ENCODE measurements around the gene EXOC3L1.

Gene EXOC3L1

DNA sequence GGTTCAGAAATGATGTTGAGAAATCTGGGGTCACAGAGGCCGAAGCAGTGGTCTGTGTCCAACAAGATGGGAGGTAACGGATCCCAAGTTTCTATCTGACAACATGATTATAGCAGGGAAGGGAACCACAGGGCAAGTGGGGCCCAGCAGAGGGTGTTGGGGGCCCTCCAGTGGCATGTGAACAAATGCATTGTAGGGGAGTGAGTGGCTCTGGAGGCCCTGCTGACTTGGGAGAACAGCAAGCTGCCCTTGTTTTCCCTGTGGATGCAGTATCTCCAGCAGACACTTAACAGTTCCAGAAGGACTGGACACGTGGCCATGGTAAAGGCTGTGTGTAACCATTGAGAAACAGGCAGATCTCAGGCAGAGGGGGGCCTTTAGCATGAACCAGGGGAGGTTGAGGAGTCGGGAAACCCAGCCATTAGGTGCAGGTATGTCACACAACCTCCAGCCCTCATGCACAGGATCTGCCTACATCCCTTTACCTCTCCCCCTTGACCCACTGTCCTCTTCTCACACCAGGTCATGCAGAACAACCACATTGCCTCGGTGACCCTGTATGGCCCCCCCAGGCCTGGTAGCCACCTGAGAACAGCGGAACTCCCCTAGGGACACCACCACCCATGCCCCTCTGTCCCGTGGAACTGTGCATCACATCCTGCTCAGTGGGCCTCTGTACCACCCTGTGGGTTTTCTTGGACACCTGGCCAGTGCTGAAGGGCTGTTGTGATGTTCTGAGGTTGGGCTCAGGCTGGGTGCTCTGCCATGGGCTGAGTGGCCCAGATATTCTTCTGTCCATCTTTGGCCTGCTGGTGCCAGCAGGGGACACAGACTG is 43.2 kb downstream of the EXOC3L1 start:
- no peak for DNase-seq

DNA sequence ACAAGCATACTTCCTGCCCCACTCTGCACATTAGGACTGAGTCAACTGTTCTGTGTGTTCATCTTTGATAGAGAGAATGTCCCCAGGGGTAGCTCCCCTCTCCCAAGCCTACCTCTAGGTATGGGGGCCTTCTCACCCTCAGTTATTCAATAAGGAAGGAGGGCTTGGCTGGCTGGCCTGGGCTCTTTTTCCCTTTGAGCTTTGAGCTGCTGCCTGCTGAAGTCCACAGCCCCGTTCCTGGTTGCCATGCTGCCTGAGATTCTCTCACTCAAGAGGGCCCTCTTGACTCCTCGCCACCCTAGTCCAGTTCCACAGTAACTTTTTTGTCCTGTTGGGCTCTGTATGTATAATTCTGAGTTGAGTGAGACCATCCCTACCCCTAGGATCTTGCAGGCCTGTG is 44.2 kb downstream of the EXOC3L1 start:
- no peak for DNase-seq

DNA sequence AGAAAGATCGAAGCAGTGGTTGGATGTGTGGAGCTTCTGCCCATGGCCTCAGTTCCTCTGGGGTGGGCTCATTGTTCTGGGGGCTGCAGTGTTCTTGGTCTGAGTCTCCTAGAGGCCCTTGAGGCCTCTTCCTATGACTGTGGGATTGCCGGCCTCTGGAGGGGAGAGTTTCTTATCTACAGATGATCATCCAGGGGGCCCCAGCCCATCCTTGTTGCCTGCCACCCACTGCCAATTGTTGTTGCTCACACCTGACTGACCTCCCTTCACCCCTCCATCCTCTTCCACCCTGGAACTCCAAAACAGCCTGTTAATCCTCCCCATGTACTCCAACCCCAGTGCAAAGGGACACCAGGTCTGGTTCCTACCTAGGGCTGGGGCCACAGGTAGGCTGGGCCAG is 45.0 kb downstream of the EXOC3L1 start:
- DNase-seq, result no peak

DNA sequence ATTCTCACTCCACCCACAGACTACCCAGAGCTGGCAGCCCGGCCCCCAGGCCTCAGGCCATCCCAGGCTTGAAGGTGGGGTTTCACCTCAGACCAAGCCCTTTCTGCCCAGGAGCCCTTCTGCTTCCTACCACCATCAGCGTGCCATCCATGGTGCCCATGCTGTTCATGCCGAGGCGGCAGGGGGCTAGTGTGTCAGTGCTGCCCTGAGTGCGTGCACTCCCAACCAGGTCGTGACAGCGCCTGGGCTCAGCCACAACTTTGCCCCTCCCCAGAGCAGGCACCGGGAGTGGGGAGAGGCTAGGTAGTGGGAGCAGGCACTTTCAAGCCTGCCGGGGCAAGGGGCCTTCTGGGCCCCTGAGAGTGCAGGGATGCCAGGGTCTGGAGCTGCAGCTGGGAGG is 47.6 kb downstream of the EXOC3L1 start:
- no peak for DNase-seq

DNA sequence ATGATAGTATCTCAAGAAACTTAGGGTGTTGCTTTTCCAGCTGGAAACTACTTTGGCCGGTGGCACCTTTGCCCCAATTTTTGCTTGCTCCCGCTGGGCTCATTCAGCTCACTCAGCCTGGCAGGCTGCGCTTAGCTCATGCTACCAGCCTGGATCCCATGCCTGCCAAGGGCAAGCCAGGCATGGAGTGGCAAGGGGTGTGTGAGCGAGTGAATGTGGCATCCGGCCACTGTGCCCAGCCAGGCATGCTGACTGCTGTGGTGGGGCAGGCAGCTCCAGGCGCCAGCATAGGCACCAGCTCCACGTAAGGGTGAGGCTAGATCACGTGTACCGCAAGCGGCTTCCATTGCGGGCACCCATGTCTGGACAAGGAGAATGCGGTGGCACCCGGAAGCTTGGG is 48.5 kb downstream of the EXOC3L1 start:
- no peak for DNase-seq

DNA sequence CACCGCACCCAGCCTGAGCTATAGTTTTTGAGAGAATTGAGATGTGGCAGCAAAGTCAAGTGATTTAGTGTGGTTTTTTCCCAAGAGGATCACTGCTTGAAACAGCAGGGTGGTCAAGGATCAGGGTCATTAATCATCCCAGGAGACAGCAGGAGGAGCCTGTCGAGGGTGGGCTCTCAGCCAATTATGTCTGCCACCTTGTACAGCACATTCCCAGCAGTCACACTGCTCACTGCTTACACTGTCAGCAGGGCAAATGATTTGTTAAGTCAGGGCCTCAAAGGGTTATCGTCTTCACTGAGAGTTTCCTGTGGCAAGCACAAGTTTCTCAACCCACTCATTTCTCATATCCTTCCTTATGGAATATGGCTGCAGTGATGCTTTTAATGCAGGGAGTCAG is 52.3 kb downstream of the EXOC3L1 start:
- DNase-seq, result no peak

All from GOT3 (cell line).